GM19397 (cell line): ENCODE measurements around the gene ITGA2.

Experiments used
- ATAC-seq: cut with Tn5 transposase; IDR thresholded peaks from one replicate; pipeline ENCODE4 v1.9.1; 2021; ENCODE audit warnings: mild to moderate bottlenecking, moderate library complexity; ENCODE audit not compliant: unreplicated experiment

Gene ITGA2

GRCh38 chr5:53052499-53052898, 63.3 kb downstream of the ITGA2 start:
- ATAC-seq: no peak

GRCh38 chr5:53053364-53053763, 64.2 kb downstream of the ITGA2 start:
- ATAC-seq: no peak

GRCh38 chr5:53055365-53055764, 66.2 kb downstream of the ITGA2 start:
- no peak for ATAC-seq

GRCh38 chr5:53059281-53059680, 70.1 kb downstream of the ITGA2 start:
- ATAC-seq: no peak

GRCh38 chr5:53063176-53063575, 74.0 kb downstream of the ITGA2 start:
- no peak for ATAC-seq

- no peak for ATAC-seq
These were observed 74.6 kb downstream of the ITGA2 start for GRCh38 chr5:53063791-53064190.

- ATAC-seq: no peak
These were observed 76.9 kb downstream of the ITGA2 start for GRCh38 chr5:53066088-53066487.

- ATAC-seq: no peak
These were observed 78.5 kb downstream of the ITGA2 start for GRCh38 chr5:53067641-53068040.

GRCh38 chr5:53068291-53068836, 79.2 kb downstream of the ITGA2 start:
- no peak for ATAC-seq

- ATAC-seq: no peak
These were observed 80.5 kb downstream of the ITGA2 start for GRCh38 chr5:53069626-53070025.

GRCh38 chr5:53071298-53071697, 82.1 kb downstream of the ITGA2 start:
- ATAC-seq: no peak

- no peak for ATAC-seq
These were observed 82.6 kb downstream of the ITGA2 start for GRCh38 chr5:53071738-53072137.

GRCh38 chr5:53073348-53073747, 84.2 kb downstream of the ITGA2 start:
- no peak for ATAC-seq

GRCh38 chr5:53076014-53076583, 86.9 kb downstream of the ITGA2 start:
- ATAC-seq: no peak

- no peak for ATAC-seq
These were observed 91.1 kb downstream of the ITGA2 start for GRCh38 chr5:53080271-53080670.

- no peak for ATAC-seq
These were observed 94.8 kb downstream of the ITGA2 start for GRCh38 chr5:53083927-53084326.

- no peak for ATAC-seq
These were observed 95.5 kb downstream of the ITGA2 start for GRCh38 chr5:53084546-53085255.

- no peak for ATAC-seq
These were observed 98.0 kb downstream of the ITGA2 start for GRCh38 chr5:53087171-53087570.

- no peak for ATAC-seq
These were observed 98.5 kb downstream of the ITGA2 start for GRCh38 chr5:53087621-53088121.

GRCh38 chr5:53089481-53089991, 100.4 kb downstream of the ITGA2 start:
- ATAC-seq: peak; percentile 73

- no peak for ATAC-seq
These were observed 101.1 kb downstream of the ITGA2 start for GRCh38 chr5:53090229-53090628.

- ATAC-seq: no peak
These were observed 102.1 kb downstream of the ITGA2 start for GRCh38 chr5:53091289-53091688.
